ENCODE measurements around the gene EBF3.

EBF3 gene

GRCh38 chr10:129968020-129968852 lies 4.2 kb upstream of the EBF3 start:
- H3K4me3 ChIP-seq (replicated peaks in 1 of 2; ENCODE audit: low read depth in 2 of 2, low read length in 2 of 2) = no peak overlapping the region
- no peak for TF ChIP-seq CTCF (IDR thresholded peaks at IDR 0.05; ENCODE audit: low read depth, low read length)
- DNase-seq (ENCODE audit: low read depth in 2 of 2) = no peak

GRCh38 chr10:129967579-129968019 lies 3.5 kb upstream of the EBF3 start:
- no peak for DNase-seq (ENCODE audit: low read depth in 2 of 2)
- TF ChIP-seq CTCF (IDR thresholded peaks at IDR 0.05; ENCODE audit: low read depth, low read length) = no peak
- H3K4me3 ChIP-seq (replicated peaks in 1 of 2; ENCODE audit: low read depth in 2 of 2, low read length in 2 of 2) = no peak overlapping the region

- TF ChIP-seq CTCF (IDR thresholded peaks at IDR 0.05; ENCODE audit: low read depth, low read length) = no peak
- no peak for DNase-seq (ENCODE audit: low read depth in 2 of 2)
- no peak overlapping the region for H3K4me3 ChIP-seq (replicated peaks in 1 of 2; ENCODE audit: low read depth in 2 of 2, low read length in 2 of 2)
Observed at GRCh38 chr10:129966889-129967578, 3.0 kb upstream of the EBF3 start.

- TF ChIP-seq CTCF (IDR thresholded peaks at IDR 0.05; ENCODE audit: low read depth, low read length) = no peak
- no peak for DNase-seq (ENCODE audit: low read depth in 2 of 2)
- no peak overlapping the region for H3K4me3 ChIP-seq (replicated peaks in 1 of 2; ENCODE audit: low read depth in 2 of 2, low read length in 2 of 2)
Observed at GRCh38 chr10:129966370-129966888, 2.4 kb upstream of the EBF3 start.

- H3K4me3 ChIP-seq (replicated peaks in 1 of 2; ENCODE audit: low read depth in 2 of 2, low read length in 2 of 2) = no peak overlapping the region
- no peak for DNase-seq (ENCODE audit: low read depth in 2 of 2)
- no peak for TF ChIP-seq CTCF (IDR thresholded peaks at IDR 0.05; ENCODE audit: low read depth, low read length)
Observed at GRCh38 chr10:129965959-129966358, 1.9 kb upstream of the EBF3 start.

- no peak for DNase-seq (ENCODE audit: low read depth in 2 of 2)
- no peak for TF ChIP-seq CTCF (IDR thresholded peaks at IDR 0.05; ENCODE audit: low read depth, low read length)
- H3K4me3 ChIP-seq (replicated peaks in 1 of 2; ENCODE audit: low read depth in 2 of 2, low read length in 2 of 2) = no peak overlapping the region
Observed at GRCh38 chr10:129965425-129965808, 1.3 kb upstream of the EBF3 start.

All from cardiac fibroblast (primary cell).